Hepatic stellate cell (primary cell): ENCODE measurements around the gene GDNF.
"Not testable (repeated sequence)": the region's sequence is repeated elsewhere in the genome, so short reads cannot be mapped to it uniquely, and the experiment has no call there.

Experiments used
- DNase-seq: peaks from one replicate; pipeline ENCODE4 v3.0.0; 2011; ENCODE audit warnings: low spot score

The GDNF gene

GRCh38 chr5:37839407-37840052 lies at the start of gene GDNF:
Gene GDNF, minus strand, starts transcription at chr5:37840041. Its CDS starts 5,245 bp downstream, at chr5:37834796.
- peak; percentile 81 for DNase-seq

- DNase-seq = no peak
These were observed 48.6 kb upstream of the GDNF start for GRCh38 chr5:37888476-37888875.

- DNase-seq = no peak
These were observed 46.5 kb upstream of the GDNF start for GRCh38 chr5:37886242-37886905.

GRCh38 chr5:37882636-37883035 lies 42.8 kb upstream of the GDNF start:
- DNase-seq = no peak

- DNase-seq = no peak
These were observed 41.5 kb upstream of the GDNF start for GRCh38 chr5:37881359-37881758.

GRCh38 chr5:37876943-37877342 lies 37.1 kb upstream of the GDNF start:
- DNase-seq = no peak

- DNase-seq = no peak
These were observed 36.4 kb upstream of the GDNF start for GRCh38 chr5:37876245-37876644.

- no peak for DNase-seq
These were observed 35.4 kb upstream of the GDNF start for GRCh38 chr5:37875051-37875787.

- no peak for DNase-seq
These were observed 34.1 kb upstream of the GDNF start for GRCh38 chr5:37873988-37874387.

- DNase-seq = no peak
These were observed 31.4 kb upstream of the GDNF start for GRCh38 chr5:37871023-37871815.

- DNase-seq = no peak
These were observed 29.4 kb upstream of the GDNF start for GRCh38 chr5:37869216-37869615.

- DNase-seq = peak; percentile 37
These were observed 27.8 kb upstream of the GDNF start for GRCh38 chr5:37867654-37868053.

GRCh38 chr5:37862907-37863306 lies 23.1 kb upstream of the GDNF start:
- DNase-seq = not testable (repeated sequence)

GRCh38 chr5:37860206-37860605 lies 20.4 kb upstream of the GDNF start:
- DNase-seq = no peak

- no peak for DNase-seq
These were observed 20.0 kb upstream of the GDNF start for GRCh38 chr5:37859805-37860204.

GRCh38 chr5:37858250-37858649 lies 18.4 kb upstream of the GDNF start:
- no peak for DNase-seq

- no peak for DNase-seq
These were observed 17.9 kb upstream of the GDNF start for GRCh38 chr5:37857696-37858095.

- DNase-seq = no peak
These were observed 15.6 kb upstream of the GDNF start for GRCh38 chr5:37855438-37855837.

- DNase-seq = no peak
These were observed 11.5 kb upstream of the GDNF start for GRCh38 chr5:37851305-37851704.

GRCh38 chr5:37850226-37850865 lies 10.5 kb upstream of the GDNF start:
- DNase-seq = peak; percentile 16

GRCh38 chr5:37849641-37850040 lies 9.8 kb upstream of the GDNF start:
- DNase-seq = no peak

GRCh38 chr5:37847978-37848425 lies 8.2 kb upstream of the GDNF start:
- no peak for DNase-seq
